Stimulated activated CD4-positive, alpha-beta T cell treated with anti-CD3 and anti-CD28 coated beads, Interleukin-2, amount 100 ng/mL, for 24 hours (primary cell): ENCODE data around the gene GRIK5.
"Not testable (repeated sequence)": the region's sequence is repeated elsewhere in the genome, so short reads cannot be mapped to it uniquely, and the experiment has no call there.

Source experiments
- DNase-seq, 2 donors: peaks; one replicate each; pipeline ENCODE4 v3.0.0-alpha.2; 2020

GRIK5 gene, protein sequence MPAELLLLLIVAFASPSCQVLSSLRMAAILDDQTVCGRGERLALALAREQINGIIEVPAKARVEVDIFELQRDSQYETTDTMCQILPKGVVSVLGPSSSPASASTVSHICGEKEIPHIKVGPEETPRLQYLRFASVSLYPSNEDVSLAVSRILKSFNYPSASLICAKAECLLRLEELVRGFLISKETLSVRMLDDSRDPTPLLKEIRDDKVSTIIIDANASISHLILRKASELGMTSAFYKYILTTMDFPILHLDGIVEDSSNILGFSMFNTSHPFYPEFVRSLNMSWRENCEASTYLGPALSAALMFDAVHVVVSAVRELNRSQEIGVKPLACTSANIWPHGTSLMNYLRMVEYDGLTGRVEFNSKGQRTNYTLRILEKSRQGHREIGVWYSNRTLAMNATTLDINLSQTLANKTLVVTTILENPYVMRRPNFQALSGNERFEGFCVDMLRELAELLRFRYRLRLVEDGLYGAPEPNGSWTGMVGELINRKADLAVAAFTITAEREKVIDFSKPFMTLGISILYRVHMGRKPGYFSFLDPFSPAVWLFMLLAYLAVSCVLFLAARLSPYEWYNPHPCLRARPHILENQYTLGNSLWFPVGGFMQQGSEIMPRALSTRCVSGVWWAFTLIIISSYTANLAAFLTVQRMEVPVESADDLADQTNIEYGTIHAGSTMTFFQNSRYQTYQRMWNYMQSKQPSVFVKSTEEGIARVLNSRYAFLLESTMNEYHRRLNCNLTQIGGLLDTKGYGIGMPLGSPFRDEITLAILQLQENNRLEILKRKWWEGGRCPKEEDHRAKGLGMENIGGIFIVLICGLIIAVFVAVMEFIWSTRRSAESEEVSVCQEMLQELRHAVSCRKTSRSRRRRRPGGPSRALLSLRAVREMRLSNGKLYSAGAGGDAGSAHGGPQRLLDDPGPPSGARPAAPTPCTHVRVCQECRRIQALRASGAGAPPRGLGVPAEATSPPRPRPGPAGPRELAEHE

DNA sequence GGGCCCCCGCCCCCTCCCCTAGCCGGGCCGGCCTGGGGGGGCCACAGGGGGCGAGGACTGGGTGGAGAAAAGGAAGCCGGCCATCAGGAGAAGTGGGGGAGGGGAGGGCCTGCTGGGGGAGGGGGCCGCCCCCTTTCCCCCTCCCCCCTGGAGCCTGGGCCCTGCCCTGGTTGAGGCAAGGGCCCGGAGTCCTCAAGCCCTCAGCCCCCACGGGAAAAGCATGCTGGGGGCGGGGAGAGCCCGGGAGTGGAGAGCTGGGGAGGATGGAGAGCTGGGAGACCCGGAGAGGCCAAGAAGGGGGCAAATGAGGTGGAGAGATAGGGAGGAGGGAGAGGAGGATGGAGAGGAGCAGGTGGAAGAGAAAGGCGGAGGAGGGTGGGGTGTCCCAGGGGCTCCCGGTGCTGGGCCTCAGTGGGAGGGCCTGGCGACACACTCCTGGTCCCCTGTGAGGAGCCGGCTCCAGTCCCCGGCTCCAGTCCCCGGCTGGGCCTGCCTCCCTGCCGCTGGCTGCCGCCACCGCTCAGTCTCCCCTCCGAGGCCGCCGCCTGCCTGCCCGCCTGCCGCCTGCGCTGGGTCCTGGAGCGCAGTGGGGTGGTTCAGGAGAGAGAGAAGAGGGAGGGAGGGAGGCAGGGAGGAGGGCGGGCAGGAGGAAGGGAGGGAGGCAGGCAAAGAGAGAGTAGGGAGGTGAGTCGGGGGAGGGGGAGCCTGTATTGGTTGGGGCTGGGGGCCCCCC, at the start of gene GRIK5:
TSS of gene GRIK5 (minus strand) at position 588 of the 733 bp plus-strand sequence. CDS start 4,436 bp downstream, outside the sequence.
- DNase-seq = no peak

DNA sequence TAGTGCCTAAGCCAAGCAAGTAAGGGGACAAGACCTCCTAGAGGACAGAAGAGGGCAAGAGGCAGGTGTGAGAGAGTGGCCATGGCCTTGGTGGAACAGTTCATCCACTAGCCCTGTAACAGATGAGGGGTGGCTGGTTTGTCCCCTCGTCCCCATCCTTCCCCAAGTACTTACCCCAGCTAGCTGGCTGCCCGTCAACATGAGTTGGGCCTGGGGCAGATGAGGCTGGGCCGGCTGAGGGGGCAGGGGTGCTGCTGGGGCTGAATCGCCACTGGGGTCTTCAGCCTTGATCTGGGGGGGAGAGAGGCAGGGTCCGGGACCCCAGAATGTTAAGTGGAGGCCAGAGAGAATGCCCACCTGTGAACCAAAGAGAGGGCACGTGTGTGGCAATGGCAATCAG, 47.1 kb upstream of the GRIK5 start:
- no peak for DNase-seq

DNA sequence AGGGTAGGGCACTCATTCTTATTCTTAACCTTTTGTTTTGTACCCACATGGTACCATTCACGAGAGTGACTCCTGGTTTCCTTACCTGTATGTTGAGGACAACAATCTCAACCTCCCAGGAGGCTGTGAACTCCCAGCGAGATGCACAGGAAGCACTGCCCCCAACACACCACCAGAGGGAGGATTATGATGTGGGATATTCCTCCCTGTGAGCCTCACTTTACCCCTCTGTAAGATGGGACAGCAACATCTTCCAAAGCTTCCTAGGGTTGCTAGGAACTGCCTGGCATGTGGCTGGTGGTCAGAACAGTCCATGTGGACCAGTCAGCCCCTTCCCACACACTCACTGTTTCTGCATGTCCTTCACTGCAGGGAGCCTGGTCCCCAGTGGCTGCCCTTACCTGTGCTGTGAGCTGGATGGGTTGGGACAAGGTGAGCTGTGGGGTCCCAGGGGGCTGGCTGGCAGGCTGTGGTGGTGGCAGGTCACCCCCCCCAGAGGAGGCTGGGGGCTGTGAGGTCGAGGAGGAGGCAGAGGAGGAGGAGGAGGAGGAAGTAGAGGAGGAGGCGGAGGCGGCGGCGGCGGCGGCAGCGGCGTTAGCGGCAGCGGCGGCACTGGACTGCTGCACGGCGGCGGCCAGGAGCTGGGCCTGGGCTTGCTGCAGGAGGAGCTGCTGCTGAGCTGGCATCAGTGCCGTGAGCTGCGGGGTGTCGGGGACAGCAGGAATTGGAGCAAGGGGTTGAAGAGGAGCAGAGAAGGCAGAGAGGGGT, 46.5 kb upstream of the GRIK5 start:
- no peak for DNase-seq

DNA sequence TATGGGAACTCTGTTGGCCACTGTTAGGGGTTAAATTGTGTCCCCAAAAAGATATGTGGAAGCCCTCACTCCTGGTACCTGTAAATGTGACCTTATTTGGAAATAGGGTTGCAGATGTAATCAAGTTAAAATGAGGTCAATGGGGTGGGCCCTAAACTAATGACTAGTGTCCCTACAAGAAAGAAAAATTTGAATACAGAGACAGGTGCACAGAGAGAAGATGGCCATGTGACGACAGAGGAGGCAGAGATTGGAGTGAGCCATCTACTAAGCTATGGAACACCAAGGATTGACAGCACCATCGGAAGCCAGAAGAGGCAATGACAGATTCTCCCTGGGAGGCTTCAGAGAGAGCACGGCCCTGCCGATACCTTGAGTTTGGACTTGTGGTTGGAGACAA, 45.7 kb upstream of the GRIK5 start:
- no peak for DNase-seq

DNA sequence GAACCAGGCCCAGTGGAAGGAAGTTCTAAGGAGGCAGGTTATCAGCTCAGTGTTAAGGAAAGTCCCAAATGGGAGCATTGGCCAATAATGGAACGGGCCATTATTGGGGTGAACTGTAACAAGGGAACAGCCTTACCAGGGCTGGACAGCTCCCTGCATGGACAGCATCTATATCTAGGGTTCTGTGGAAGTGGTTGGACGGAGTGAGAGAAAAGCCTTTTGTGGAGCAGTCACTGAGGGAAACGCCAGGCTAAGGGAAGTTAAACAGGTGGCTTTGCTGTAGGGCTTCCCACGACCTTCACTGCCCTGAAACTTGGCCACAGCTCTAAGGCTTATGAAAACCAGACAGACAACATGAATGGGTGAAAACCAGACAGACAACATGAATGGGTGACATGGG, 45.2 kb upstream of the GRIK5 start:
- DNase-seq = no peak

DNA sequence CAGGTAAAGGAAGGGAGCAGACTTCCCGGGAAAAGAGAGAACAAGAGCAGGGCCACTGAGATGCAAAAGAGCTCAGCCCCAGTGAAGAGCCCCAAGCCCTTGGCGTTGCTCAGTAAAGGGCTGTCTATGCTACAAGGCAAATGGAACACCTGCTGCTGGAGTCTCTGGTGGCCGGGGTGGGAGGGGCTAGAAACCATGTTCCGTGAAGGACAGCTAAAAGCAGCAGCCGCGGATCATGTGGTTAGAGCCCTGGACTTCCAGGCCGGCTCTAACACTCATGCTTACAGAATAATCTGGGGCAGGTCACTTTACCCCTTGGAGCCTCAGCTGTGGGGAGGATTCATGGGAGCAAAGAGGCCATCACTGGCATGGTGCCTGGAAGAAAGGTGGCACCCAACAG, 44.4 kb upstream of the GRIK5 start:
- DNase-seq = no peak

DNA sequence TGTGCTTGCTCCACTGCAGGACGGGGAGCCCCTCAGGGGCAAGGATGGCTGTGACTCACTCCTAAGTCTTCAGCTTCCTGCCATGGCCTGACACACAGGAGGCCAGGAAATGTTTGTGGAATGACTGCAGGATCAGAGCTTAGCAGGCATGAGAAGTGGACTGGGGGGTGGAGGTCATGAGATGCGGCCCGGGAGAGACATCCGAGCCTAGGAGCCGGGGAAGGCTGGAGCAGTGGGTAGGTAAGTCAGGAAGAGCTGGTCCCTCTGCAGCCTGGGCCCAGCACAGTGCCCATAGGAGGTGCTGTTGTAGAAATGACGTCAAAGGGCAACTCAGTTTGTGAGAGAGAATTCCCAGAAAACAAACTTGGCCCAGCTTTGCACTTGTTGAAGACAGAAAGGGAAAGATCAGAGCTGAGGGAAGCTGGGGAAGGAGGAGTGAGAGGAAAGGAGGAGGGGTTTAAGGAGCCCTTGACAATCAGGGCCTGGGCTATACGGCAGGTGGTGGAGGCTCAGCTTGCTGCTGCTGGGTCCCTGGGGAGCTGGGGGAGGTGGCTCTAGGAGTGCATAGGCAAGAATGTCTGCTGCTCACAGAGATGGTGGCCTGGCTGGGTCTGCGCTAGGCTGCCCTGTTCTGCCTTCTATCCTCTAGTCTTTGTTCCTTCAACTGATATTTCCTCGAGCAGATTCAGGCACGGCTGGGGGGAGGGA, 43.8 kb upstream of the GRIK5 start:
- DNase-seq = no peak

DNA sequence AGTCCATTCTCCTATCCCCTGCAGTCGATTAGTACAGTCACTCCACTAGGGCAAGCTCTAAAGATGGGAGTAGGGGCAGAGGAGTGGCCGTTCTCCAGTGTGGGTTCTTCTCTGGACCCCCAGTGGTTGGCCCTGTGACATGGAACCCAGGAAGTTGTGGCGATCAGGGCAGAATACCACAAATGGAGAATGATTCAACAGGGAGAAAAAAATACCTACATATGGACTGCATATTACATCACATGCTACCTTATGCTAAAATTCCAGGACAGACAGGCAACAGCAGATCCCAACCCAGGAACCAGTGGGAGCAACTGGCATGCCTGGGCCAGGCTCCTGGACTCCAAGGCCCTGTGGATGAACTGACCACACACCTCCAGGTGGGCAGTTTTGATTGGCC, 41.8 kb upstream of the GRIK5 start:
- DNase-seq = no peak

DNA sequence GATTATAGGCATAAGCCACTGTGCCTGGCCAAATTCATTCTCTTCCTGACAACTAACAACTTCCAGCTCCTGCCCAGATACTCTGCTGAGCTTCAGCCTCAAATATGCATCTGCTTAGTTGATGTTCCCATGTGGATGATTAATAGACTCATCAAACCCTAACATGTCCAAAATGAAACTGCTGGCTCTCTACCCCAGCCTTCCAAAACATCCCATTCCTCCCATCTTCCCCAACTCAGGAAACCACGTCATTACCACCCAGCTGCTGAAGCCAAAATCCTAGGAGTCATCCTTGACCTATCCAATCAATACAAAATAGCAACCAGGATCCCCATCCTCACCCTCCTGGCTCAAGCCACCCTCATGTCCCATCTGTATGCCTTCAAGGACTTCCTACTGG, 41.4 kb upstream of the GRIK5 start:
- no peak for DNase-seq

DNA sequence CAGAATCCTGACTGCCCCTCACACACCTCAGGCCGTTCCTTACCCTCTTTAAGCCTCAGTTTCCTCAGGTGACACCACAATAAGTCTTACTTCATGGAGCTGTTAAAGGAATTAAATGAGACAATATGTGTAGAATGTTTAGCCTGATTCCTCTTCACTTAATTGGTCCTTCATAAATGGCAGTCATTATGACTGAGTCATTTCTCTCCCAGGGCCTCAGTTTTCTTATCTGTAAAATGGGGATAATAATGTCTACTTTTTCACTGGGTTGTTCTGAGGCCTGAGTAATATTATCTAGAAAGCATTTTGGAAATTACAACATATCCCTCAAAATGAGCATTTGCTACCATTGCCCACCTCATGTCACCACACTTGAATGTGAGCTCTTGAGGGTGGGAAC, 40.7 kb upstream of the GRIK5 start:
- no peak for DNase-seq

DNA sequence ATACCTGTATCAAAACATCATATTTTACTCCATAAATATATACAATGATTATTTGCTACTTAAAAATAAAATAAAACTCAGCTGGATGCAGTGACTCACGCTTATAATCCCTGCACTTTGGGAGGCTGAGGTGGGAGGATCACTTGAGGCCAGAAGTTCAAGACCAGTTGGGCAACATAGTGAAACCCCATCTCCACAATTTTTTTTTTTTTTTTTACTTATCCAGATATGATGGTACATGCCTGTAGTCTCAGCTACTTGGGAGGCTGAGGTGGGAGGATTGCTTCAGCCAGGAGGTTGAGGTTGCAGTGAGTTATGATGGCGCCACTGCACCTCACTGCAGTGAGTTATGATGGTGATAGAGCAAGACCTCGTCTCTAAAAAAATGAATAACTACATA, 39.9 kb upstream of the GRIK5 start:
- no peak for DNase-seq

DNA sequence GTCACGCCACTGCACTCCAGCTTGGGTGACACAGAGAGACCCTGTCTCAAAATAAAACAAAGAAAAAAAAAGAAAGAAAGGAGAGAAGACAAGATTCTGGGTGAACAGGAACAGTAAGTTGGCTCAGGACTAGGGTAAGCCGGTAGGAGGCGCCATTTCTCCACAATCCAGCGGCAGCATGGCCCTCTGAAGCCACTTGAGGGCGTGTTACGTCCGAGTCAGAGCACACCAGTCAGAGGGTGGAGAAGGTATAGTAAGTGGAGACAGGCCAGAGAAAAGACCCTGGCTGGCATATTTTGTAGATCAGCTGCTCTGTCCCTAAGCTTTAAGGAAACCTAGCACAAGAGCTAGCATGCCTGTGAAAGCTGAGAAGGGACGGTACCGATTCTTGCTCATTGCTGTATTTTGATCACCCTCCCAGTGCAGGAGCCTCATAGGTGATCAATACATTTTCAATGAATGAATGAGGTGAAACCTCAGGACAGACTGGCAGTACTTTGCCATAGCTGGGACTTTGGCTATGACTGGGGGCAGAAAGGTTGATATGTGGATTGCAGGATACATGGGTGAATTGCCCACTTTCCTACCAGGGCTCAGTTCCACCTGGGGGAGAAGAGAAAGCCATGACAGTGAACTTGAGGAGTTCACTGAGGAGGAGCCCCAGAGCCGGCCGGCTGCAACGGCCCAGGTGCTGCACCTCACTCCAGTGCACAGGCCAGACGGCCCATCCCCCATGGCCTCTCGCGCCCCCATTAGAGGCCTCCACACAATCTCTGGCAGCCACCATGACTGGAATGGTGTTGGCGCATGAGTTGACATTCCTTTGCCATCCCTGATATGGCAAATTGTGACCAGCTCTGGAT, 38.8 kb upstream of the GRIK5 start:
- peak; percentile 92 for DNase-seq

DNA sequence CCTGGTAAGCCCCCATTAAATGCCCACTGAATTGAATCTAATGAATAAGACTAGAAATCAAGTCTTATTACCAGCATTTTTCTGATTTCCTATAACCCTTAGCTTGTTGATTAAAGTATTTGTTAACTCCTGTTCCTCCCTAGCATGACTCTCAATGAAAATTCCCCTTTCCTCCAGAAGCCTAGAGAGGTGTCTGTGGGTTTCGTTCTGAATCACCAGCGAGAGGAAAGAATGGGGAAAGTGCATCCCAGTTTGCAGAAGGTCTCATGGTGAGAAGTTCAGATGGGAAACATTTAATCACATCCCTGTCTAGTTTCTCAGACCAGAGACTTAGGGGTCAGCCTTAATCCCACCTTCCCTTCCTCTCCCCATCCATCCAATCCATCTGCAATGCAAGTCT, 35.4 kb upstream of the GRIK5 start:
- DNase-seq = no peak

DNA sequence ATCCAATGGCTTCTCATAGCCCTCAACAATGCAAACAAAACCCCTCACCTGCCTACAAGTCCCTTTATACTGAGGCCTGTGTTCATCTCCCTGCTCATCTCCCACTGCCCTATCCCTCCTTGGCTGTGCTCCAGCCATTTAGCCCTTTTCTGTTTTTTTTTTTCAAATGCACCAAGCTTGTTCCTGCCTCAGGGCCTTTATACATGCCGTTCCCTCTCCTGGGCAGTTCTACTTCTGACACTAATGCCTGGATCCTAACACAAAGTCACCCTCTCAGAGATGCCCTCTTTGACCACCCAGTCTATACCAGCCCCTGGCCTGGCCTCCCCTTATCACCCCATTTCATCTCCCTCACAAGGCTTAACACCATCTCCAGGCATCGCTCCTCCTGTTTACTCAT, 32.9 kb upstream of the GRIK5 start:
- no peak for DNase-seq

DNA sequence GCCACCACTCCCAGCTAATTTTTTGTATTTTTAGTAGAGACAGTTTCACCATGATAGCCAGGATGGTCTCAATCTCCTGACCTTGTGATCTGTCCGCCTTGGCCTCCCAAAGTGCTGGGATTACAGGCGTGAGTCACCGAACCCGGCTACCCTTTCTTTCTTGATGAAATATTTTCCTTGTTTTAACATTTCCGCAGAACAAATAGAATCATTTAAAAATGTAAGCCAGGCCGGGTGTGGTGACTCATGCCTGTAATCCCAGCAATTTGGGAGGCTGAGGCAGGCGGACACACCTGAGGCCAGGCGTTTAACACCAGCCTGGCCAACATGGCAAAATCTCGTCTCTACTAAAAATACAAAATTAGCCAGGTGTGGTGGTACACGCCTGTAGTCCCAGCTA, 30.2 kb upstream of the GRIK5 start:
- DNase-seq = not testable (repeated sequence)

DNA sequence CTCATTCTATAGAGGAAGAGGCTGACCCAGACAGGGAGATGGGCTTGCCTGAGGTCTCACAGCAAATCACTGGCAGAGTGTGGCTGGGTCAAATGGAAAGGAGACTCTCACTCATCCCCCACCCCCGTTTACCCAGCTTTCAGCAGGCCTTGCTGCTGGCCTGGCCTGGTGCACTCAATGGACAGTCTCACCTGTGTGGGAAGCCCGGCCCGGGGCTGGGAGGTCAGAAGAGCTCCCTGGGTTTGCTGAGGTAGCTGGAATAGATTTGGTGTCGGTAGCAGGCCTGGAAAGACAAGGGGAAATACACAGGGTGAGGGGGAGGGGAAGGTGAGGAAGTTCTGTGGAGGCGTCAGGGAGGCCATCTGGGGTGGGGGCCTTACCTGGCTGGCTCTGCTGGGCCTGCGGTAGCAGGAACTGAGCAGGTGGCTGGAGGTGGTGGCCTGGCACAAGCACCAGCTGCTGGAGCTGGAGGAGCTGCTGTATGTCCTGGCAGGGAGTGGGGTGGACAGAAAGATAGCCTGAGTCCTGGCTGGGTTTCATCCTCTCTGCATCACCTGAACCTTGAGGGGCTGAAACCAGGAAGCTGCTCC, 29.4 kb upstream of the GRIK5 start:
- DNase-seq = no peak

DNA sequence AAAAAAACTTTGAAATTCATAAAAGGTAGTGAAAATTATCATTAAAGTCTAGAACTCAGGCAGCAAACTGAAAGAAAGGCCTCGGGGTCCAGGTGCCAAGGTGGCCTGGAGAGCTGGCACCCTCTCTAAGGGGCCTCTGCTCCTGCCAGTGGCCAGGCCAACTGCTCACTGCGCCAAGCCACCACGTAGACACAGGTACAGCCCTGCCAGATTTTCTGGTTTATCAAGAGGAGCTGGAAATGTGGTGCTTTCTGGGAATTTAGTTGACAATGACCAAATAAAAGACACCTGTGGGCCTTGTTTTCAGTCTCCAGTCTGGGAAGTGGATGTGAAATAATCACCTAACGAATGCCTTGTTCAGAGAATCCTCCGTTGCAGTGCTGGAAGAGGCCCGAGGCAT, 28.8 kb upstream of the GRIK5 start:
- no peak for DNase-seq

DNA sequence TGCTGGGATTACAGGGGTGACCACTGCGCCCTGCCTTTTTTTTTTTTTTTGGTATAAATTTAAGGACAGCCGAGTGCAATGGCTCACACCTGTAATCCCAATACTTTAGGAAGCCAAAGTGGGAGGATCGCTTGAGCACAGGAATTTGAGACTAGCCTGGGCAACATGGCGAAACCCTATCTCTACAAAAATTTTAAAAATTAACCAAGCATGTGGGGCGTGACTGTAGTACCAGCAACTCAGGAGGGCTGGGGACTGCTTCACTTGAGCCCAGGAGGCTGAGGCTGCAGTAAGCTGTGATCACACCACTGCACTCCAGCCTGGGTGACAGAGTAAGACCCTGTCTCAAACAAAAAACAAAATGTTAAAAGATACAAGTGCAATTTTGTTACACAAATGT, 27.5 kb upstream of the GRIK5 start:
- DNase-seq = no peak

DNA sequence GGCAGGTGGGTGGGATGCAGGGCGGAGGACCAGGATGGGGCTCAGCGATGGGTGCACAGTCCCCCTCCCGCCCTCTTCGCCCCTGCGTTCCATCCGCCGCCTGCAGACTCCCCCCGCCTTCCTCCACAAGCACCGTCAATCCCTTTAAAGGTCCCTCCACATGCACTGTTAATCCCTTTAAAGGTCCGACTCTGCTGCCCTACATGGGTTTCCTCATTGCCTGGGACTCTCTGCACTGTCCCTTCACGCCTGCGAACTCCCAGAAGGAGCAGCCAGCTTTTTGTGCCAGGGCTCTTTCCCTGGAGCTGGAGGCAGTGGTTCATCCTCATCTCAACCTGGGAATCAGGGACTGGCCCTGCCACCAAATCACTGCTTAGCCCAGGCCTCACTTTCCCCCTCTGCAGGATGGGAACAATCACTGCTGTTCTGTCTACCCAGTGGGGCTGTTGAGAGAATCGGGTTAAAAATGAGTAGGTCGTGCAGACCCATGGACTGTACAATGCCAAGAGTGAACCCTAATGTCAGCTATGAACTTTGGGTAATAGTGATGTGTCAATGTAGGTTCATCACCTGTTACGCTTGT, 26.3 kb upstream of the GRIK5 start:
- DNase-seq = no peak

DNA sequence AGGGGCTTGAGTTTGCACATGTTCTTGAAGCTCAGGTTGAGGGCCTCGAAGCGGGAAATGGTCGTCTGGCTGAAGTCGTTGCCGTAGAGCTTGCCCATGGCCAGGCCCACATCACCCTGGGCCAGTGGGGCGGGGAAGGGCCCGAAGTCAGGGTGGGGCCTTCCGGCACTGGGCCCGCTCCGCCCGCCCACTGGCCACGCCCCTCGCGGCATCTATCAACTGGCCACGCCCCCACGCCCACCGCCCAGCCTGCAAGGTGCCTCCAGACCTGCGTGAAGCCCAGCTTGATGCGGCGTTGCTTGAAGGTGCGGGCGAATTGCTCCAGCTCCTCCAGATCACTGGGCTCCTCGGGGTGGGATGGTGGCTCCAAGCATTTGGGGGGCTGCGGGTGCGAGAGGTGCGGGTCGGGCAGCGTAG, 25.8 kb upstream of the GRIK5 start:
- DNase-seq = peak in 1 of 2 donors; percentile 36
